Middle frontal gyrus (tissue), 1 donor: ENCODE measurements around the gene GHRH.

ENCODE experiments used
- DNase-seq: peaks from one replicate; pipeline ENCODE4 v3.0.0-alpha.2; 2015; ENCODE audit warnings: low spot score; ENCODE audit errors: extremely low spot score

Gene GHRH

GRCh38 chr20:37207171-37207570, 54.4 kb downstream of the GHRH start:
- no peak for DNase-seq

- DNase-seq = no peak
Observed at GRCh38 chr20:37205794-37206193, 55.8 kb downstream of the GHRH start.

DNA sequence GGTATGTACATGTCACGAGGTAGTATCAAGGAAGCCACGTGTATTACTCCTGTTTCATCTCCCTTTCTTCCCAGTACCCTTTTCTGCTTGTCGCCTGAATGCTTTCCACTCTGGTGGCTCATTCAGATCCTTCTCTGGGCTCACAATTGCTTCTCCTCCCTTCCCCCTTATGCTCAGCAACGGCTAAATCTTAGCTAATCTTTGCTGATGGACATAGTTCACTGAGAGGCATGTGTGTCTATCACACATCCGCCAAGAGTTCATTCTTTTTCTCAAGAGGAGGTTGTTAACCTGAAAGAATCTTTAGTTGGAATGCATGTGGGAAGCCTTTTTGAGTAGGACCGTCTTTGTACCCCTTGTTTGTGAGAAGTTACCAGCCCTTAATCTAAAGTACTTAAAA, 56.5 kb downstream of the GHRH start:
- no peak for DNase-seq

DNA sequence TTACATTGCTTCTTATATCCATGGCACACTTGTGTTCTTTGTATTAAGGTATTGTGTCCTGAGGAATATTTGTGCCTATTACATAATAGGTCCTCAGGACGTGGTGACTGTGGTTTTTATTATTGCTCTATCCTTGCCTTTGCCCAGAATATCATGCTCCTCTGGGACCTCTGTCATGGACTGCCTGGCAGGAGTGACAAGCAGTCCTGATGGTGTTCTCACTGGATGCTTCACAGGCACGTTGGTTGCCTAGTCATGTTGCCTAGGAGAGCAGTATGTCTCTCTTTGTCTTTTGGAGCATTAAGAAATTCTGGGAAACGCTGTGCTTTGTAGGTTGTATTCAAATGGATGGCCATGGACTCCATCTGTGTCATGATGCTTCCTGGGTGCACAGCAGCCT, 57.6 kb downstream of the GHRH start:
- no peak for DNase-seq

DNA sequence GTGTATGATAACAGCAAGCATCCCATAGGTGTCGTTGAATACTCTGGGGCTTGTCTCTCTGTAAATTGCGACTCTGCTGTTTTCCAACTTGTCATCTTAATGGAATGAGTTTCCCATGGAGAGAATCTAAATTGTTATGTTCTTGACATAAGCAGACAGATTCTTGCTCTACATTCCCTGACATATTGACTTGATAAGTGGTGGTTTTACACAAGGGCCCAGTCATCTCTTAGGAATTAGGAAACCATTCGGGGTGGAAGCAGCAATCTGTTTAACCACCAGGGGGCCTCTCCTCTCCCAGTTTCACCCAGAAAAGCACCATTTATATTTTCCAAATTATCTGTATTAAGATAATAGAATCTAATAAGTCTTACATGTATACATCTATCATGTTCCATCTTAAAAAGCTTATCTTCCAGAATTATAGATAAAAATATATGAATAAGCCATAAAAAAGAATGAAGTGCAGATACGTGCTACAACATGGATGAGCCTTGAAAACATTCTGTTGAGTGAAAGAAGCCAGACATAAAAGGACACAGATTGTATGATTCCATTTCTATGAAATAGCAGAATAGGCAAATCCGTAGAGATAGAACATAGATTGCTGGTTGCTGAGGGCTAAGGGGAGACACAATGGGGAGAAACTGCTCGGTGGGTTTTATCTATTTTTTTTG, 59.2 kb downstream of the GHRH start:
- DNase-seq = no peak

- DNase-seq = no peak
Observed at GRCh38 chr20:37201827-37202162, 59.8 kb downstream of the GHRH start.
